Measurements from ENCODE around the gene RUNX1.

RUNX1 gene

DNA sequence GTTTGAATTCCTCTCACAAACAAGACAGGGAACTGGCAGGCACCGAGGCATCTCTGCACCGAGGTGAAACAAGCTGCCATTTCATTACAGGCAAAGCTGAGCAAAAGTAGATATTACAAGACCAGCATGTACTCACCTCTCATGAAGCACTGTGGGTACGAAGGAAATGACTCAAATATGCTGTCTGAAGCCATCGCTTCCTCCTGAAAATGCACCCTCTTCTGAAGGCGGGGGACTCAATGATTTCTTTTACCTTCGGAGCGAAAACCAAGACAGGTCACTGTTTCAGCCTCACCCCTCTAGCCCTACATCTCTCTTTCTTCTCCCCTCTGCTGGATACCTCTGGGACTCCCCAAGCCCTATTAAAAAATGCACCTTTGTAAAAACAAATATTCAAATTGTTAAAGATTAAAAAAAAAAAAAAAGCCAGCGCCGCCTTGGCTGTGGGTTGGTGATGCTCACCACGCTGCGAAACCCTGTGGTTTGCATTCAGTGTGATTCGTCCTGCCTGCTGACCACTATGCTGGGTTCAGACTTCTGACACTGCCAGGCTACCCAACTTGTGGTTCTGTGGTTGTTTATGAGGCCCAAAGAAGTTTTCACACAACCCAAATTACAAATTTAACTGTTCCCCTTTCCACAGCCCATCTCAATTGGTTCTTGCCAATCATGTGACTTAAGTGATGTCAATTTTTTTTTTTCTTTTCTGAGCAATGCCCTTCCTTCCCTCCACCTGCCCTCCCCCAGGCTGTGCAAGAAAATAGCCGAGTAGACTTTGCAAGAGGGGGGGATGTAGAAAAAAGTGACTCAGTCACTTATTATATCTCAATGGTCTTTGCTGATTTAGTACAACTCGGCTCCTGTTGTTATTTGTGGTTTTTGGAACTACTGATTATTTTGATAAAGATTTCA is at the start of gene RUNX1:
TSS of gene RUNX1 (minus strand) at position 597 of the 912 bp plus-strand sequence.
- no peak for DNase-seq

GRCh38 chr21:35097525-35097924 is 48.4 kb upstream of the RUNX1 start:
- no peak for DNase-seq

DNA sequence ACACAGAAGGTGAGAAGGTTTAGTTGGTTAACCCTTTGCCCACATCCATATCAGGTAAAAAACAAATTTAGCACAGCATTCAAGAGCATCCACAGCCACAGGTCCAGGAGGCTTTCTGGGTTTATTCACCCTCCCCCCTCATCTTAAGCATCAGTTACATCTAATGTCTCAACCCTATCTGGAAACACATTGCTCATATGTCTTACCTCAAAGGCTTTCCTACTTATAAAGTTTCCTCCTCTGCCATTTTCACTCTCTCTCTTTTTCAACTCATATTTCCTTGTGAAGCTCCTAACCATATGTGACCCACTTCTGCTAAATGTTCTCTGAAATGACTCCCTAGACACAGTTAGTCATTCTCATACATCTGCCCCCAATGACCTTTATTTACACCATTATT is 47.9 kb upstream of the RUNX1 start:
- no peak for DNase-seq

- DNase-seq, result no peak
Measured at GRCh38 chr21:35095859-35096291, 46.8 kb upstream of the RUNX1 start.

- no peak for DNase-seq
Measured at GRCh38 chr21:35093514-35093913, 44.4 kb upstream of the RUNX1 start.

GRCh38 chr21:35091496-35091895 is 42.4 kb upstream of the RUNX1 start:
- no peak for DNase-seq

DNA sequence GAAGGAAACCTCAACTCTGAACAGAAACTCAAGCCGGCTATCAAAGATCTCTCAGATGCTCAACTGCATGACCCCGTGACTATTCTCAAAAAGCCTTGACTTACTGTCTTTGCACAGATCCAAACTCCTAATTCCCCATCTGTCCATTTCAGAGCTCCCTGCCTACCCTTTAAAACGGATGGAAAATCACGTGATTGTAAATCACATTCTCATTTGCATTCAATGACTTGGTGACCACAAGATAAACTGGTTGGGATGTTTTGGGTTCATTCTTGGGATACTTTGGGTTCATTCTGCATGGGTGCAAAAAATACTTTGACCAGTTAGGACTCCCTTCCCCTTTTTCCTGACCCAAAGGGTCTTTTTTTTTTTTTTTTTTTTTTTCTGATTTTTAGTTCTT is 41.3 kb upstream of the RUNX1 start:
- no peak for DNase-seq

DNA sequence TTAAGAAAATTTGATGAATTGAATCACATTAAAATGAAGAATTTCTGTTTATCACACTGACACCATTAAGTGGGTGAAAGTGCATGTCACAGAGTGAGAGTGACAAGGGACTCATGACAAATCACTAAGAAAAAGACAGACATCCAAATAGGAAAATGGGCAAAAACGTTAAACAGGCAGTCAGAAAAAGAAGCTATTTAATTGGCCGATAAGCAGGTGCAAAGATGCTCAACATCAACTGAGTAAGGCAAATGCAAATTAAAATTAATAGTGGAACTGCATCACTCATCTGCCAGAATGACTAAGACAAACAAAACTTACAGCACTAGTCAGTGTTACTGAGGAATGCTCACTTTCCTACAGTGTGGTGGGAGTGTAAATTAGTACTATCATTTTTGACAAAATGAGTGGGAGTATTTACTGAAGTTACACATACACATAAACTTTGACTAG is 39.2 kb upstream of the RUNX1 start:
- DNase-seq, result no peak

DNA sequence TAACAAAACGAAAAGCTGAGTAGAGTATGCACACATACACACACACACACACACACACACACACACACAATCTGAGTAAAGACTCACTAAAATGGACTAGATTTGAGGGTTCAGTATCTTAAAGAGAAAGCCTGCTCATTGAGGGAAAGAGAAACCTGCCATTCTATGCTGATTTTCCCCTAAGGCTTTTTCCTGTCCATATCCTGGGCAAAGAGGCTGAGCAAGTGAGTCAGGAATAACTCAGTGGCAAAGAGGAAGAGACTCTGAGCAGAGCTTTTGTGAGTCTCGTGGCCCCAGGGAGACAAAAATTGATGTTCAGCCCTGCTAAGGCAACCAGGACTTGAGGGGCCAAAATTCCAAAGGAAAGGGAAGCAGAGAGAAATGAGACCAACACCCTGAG is 37.3 kb upstream of the RUNX1 start:
- no peak for DNase-seq

DNA sequence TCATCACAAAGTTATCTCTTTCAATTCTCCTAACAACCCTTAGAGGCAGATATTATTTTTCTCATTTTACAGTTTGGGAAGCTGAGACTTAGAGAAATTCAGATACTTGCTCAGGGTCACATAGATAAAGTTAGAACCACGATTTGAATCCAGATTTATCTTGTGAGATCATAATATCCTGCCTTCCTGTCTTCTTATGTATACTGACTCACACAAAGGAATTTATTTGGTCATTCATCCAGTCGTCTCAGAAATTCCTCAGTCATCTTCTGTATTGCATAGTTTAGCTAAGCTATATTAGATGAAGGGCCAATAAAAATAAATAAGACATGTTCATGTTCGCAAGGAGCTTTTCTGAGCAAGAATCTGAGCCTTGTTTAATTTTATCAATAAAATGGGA is 35.8 kb upstream of the RUNX1 start:
- DNase-seq, result no peak

DNA sequence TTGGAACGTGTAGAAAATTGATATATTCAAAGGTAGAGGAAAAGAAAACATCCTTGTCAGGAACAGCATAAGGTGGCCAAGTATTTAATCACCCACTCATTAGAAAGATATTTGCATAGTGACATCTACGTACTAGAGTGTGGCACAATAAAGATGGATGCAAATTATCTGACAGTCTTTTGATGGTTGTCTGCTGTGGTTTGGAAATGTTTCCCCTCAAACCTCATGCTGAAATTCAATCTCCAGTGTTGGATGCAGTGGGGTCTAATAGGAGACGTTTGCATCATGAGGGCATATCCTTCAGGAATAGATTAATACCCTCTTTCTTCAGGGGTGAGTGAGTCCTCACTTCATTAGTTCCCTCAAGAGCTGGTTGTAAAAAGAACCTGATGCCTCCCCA is 34.1 kb upstream of the RUNX1 start:
- DNase-seq, result no peak

DNA sequence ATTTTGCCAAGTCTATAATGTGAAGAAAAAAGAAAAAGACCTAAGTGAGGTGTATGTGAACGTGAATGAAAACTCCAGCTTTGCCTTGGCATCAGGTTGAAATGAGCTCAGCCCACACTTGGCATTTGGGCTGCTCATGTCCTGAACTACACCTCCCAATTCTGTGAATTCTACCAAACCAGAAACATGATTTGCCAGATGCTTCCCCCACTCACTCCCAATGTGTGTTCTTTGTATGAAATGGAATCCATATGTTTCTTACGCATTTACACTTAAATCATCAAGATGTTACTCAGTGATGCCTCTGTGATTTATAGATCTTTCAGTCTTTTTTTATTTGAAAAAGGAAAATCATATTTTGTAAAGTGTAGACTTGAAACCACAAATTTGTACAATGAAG is 32.8 kb upstream of the RUNX1 start:
- DNase-seq, result no peak

DNA sequence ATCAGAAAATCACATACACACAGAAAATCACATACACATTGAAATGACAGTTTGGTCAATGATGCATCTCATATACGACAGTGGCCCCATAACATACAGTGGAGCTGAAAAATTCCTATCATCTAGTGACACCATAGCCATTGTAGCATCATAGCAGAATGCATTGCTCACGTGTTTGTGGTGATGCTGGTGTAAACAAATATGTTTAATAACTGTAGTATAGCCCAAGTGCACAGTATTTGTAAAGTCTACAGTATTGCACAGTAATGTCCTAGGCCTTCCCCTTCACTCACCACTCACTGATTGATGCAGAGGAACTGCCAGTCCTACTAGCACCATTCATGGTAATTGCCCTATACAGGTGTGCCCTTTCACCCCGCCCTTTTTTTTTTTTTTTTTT is 30.1 kb upstream of the RUNX1 start:
- no peak for DNase-seq

DNA sequence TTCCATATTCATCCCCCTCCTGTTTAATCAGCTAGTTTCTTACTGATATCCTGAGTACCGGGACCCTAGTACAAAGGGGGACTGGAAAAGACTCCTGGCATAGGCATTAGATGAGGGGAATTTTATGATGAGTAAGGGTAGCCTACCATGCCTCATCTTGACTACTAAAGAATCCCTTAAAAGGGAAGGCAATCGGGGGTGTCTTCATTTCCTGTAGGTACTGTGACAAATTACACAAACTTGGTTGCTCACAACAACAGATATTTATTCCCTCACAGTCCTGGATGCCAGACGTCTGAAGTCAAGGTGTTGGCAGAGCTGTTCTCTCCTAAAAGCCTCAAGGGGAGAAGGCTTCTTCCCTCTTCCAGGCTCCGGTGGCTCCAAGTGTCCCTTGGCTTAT is 28.9 kb upstream of the RUNX1 start:
- no peak for DNase-seq

GRCh38 chr21:35077466-35077865 is 28.4 kb upstream of the RUNX1 start:
- no peak for DNase-seq

DNA sequence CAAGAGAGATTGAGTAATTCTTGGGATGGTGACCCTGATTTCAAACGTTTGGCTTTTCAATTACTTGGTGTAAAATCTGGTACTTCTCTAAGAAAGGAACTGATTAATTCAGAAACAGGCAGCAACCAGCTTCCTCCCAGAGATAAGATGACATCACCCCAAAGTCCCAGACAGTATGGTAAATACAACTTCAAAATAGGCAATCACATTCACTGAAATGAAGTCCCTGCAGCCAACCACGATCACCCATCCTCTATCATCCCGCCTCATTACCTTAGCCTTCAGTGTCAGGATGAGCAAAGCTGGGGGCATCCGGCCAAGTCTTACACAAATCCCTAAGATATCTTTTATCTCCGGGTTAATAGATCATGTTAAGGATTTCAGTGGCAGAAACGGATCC is 26.4 kb upstream of the RUNX1 start:
- DNase-seq, result no peak

GRCh38 chr21:35072960-35073359 is 23.9 kb upstream of the RUNX1 start:
- no peak for DNase-seq

- DNase-seq, result no peak
Measured at GRCh38 chr21:35072557-35072956, 23.5 kb upstream of the RUNX1 start.

DNA sequence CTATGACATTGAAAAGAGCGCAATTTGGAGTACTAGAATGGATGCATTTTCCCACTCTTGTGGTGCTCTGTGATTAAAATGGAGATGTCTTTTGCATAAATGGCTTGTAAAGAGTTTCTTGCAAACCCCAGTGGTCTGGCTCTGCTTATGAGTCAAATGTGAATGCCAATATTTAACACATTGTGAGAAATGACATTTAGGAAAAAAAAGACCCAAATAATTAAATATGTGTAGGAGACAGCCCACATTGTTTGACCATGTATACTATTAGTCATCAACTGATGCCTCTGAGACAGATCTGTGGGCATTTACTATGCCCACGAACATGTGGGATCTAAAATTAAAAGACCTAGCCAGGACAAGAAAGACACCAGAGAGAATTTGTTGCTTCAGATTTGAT is 22.2 kb upstream of the RUNX1 start:
- no peak for DNase-seq

DNA sequence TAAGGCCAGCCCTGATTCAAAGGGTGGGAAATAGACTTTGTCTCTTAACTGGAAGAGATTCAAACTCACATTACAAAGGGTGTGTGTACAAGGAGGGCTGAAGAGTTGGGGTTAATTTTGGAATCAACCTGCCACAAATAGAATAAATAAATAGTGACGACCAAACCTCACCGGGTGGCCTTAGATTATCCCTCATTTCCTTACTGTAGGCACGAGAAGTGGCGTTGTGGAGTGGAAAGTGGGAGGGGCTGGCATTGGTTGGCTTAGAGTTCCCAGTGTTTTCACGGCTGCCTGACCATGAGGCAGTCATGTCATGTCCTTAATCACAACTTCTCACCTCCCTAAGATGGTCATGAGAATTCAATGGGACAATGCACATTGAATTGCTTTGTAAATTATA is 21.3 kb upstream of the RUNX1 start:
- DNase-seq, result no peak

GRCh38 chr21:35066824-35067223 is 17.7 kb upstream of the RUNX1 start:
- DNase-seq, result no peak

- DNase-seq, result no peak
Measured at GRCh38 chr21:35063428-35064172, 14.5 kb upstream of the RUNX1 start.

DNA sequence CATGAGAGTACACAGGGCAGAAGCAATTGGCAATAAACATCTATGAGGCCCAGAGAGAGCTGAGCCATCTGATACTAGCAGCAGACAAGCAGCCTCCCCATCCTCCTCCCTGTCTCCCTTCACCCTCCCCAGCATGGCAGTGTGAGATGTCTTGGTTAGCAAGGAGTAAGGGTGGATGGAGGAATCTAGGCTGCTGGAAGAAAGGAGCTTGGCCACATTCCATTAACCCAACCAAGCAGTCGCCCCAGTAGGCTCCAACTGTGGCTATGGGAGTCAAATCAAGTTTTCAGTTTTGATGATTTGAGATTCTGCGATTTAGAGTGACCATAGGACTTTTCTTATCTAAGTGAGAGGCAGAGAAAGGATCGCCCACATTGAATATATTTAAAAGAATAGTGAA is 12.9 kb upstream of the RUNX1 start:
- no peak for DNase-seq

DNA sequence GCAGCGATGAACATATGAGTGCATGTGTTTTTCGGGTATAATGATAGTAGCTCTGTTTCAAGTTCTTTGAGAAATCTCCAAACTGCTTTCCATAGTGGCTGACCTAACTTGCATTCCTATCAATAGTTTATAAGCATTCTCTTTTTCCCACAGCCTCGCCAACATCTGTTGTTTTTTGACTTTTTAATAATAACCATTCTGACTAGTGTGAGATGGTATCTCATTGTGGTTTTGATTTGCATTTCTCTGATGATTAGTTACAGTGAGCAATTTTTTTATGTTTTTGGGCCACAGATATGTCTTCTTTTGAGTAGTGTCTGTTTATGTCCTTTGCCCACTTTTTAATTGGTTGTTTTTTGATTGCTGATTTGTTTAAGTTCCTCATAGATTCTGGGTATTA is 10.6 kb upstream of the RUNX1 start:
- DNase-seq, result no peak
